MM.1S (cell line): ENCODE data around the gene PRELID3B.

Experiments used
- DNase-seq: peaks from one replicate; pipeline ENCODE4 v3.0.0-alpha.2; 2015
- H2AFZ ChIP-seq: fragments of 300-600 bp; sonication (generic); 2 replicates; pipeline ENCODE4 v1.6.0; 2016; ENCODE audit warnings: antibody characterized with exemption, low read length
- H3F3A ChIP-seq: fragments of 300-600 bp; sonication (generic); 2 replicates; pipeline ENCODE4 v1.6.1; 2016; ENCODE audit warnings: mild to moderate bottlenecking, antibody characterized with exemption, low read length, moderate library complexity, mixed read lengths; ENCODE audit not compliant: insufficient read depth
- H3K27ac ChIP-seq: fragments of 300-600 bp; sonication (generic); 2 replicates; pipeline ENCODE4 v1.5.1; 2016; ENCODE audit warnings: mild to moderate bottlenecking, low read length
- H3K27me3 ChIP-seq: fragments of 300-600 bp; sonication (generic); replicated peaks from 2 replicates; pipeline ENCODE4 v1.6.0; 2016; ENCODE audit warnings: low read length; ENCODE audit not compliant: insufficient read depth
- H3K36me3 ChIP-seq: fragments of 300-600 bp; sonication (generic); replicated peaks from 2 replicates; pipeline ENCODE4 v1.6.1; 2016; ENCODE audit warnings: mild to moderate bottlenecking, low read length, mixed read lengths; ENCODE audit not compliant: insufficient read depth
- H3K4me1 ChIP-seq: fragments of 300-600 bp; sonication (generic); 2 replicates; pipeline ENCODE4 v1.6.1; 2016; ENCODE audit warnings: low read length, mixed read lengths
- H3K4me2 ChIP-seq: fragments of 300-600 bp; sonication (generic); 2 replicates; pipeline ENCODE4 v1.6.0; 2016; ENCODE audit warnings: low read depth, low read length
- H3K4me3 ChIP-seq: fragments of 300-600 bp; sonication (generic); 2 replicates; pipeline ENCODE4 v1.5.1; 2016; ENCODE audit warnings: low read length, mixed read lengths
- H3K79me2 ChIP-seq: fragments of 300-600 bp; sonication (generic); 2 replicates; pipeline ENCODE4 v1.6.1; 2016; ENCODE audit warnings: mixed run types, low read length, mixed read lengths
- H3K9ac ChIP-seq: fragments of 300-600 bp; sonication (generic); 2 replicates; pipeline ENCODE4 v1.6.1; 2016; ENCODE audit warnings: low read length, mixed read lengths
- H3K9me2 ChIP-seq: fragments of 300-600 bp; sonication (generic); replicated peaks from 2 replicates; pipeline ENCODE4 v1.6.1; 2016; ENCODE audit warnings: mild to moderate bottlenecking, low read length, mixed read lengths; ENCODE audit not compliant: insufficient read depth
- H3K9me3 ChIP-seq: fragments of 300-600 bp; sonication (generic); replicated peaks from 2 replicates; pipeline ENCODE4 v1.6.1; 2016; ENCODE audit warnings: mild to moderate bottlenecking, low read length, mixed read lengths; ENCODE audit not compliant: insufficient read depth
- H4K20me1 ChIP-seq: fragments of 300-600 bp; sonication (generic); 2 replicates; pipeline ENCODE4 v1.6.1; 2016; ENCODE audit warnings: mild to moderate bottlenecking, low read length, moderate library complexity, mixed read lengths; ENCODE audit not compliant: insufficient read depth
- CTCF ChIP-seq: fragments of 300-600 bp; sonication (generic); IDR thresholded peaks from 2 replicates; pipeline ENCODE4 v1.5.1; 2016; ENCODE audit warnings: antibody characterized with exemption, low read length, mixed read lengths
- EZH2 ChIP-seq: fragments of 300-600 bp; sonication (generic); optimal IDR thresholded peaks from 2 replicates; pipeline ENCODE3; 2017; ENCODE audit warnings: low read depth, mild to moderate bottlenecking, antibody characterized with exemption, low read length, mixed read lengths
- EZH2phosphoT487 ChIP-seq: fragments of 300-600 bp; sonication (generic); IDR thresholded peaks from 2 replicates; pipeline ENCODE4 v1.6.1; 2018; ENCODE audit warnings: antibody characterized with exemption, low read length

PRELID3B gene

GRCh38 chr20:59028812-59029211 lies 13.8 kb downstream of the PRELID3B start:
- H3K4me3 ChIP-seq: 0 out of 2 replicates have a peak overlapping the region, but pooled peaks have one; percentile 3
- no peak overlapping the region for H2AFZ ChIP-seq
- peaks cover 17% of the 10 kb centered on the region for H4K20me1 ChIP-seq
- H3K27ac ChIP-seq: no peak overlapping the region
- peaks cover 31% of the 10 kb centered on the region for H3K4me1 ChIP-seq
- H3K9ac ChIP-seq: no peak overlapping the region; the same call in 1 of the 2 replicates
- peaks cover 82% of the 10 kb centered on the region for H3K79me2 ChIP-seq
- no peak for DNase-seq
- no peaks in the 10 kb centered on the region for H3K27me3 ChIP-seq
- H3K9me2 ChIP-seq: no peaks in the 10 kb centered on the region
- TF ChIP-seq EZH2: no peak
- TF ChIP-seq EZH2phosphoT487: no peak
- TF ChIP-seq CTCF: no peak
- peak overlapping the region; percentile 69; the same call in 1 of the 2 replicates for H3K4me2 ChIP-seq
- H3K36me3 ChIP-seq: peaks cover 9% of the 10 kb centered on the region; the same call in 1 of the 2 replicates
- peaks cover 19% of the 10 kb centered on the region for H3F3A ChIP-seq
- no peaks in the 10 kb centered on the region for H3K9me3 ChIP-seq

- H3K4me2 ChIP-seq: no peak overlapping the region
- H2AFZ ChIP-seq: no peak overlapping the region
- peaks cover 9% of the 10 kb centered on the region for H3F3A ChIP-seq
- no peaks in the 10 kb centered on the region for H3K9me2 ChIP-seq
- H3K27ac ChIP-seq: no peak overlapping the region
- no peaks in the 10 kb centered on the region for H3K27me3 ChIP-seq
- H3K9me3 ChIP-seq: no peaks in the 10 kb centered on the region
- H4K20me1 ChIP-seq: peaks cover 17% of the 10 kb centered on the region
- no peak for DNase-seq
- H3K36me3 ChIP-seq: peaks cover 9% of the 10 kb centered on the region; the same call in 1 of the 2 replicates
- H3K9ac ChIP-seq: no peak overlapping the region
- peaks cover 23% of the 10 kb centered on the region for H3K4me1 ChIP-seq
- TF ChIP-seq CTCF (no peak), EZH2phosphoT487 (no peak), EZH2 (no peak)
- no peak overlapping the region for H3K4me3 ChIP-seq
- peaks cover 82% of the 10 kb centered on the region for H3K79me2 ChIP-seq
Observed at GRCh38 chr20:59027741-59028320, 14.8 kb downstream of the PRELID3B start.

- Histone ChIP-seq H3K9ac (no peak overlapping the region), H3F3A (peaks cover 5% of the 10 kb centered on the region; the same call in 1 of the 2 replicates), H3K36me3 (peaks cover 12% of the 10 kb centered on the region; the same call in 1 of the 2 replicates), H3K4me3 (no peak overlapping the region), H3K79me2 (peaks cover 82% of the 10 kb centered on the region), H2AFZ (no peak overlapping the region), H3K9me2 (no peaks in the 10 kb centered on the region), H3K4me1 (peaks cover 23% of the 10 kb centered on the region), H3K4me2 (no peak overlapping the region), H3K9me3 (no peaks in the 10 kb centered on the region), H3K27me3 (no peaks in the 10 kb centered on the region), H4K20me1 (peaks cover 17% of the 10 kb centered on the region), H3K27ac (no peak overlapping the region)
- DNase-seq: no peak
- TF ChIP-seq CTCF (no peak), EZH2phosphoT487 (no peak), EZH2 (no peak)
Observed at GRCh38 chr20:59026904-59027740, 15.5 kb downstream of the PRELID3B start.
